Measurements from ENCODE around the gene TSC2.
"Not testable (repeated sequence)": the region's sequence is repeated elsewhere in the genome, so short reads cannot be mapped to it uniquely, and the experiment has no call there.

DNA sequence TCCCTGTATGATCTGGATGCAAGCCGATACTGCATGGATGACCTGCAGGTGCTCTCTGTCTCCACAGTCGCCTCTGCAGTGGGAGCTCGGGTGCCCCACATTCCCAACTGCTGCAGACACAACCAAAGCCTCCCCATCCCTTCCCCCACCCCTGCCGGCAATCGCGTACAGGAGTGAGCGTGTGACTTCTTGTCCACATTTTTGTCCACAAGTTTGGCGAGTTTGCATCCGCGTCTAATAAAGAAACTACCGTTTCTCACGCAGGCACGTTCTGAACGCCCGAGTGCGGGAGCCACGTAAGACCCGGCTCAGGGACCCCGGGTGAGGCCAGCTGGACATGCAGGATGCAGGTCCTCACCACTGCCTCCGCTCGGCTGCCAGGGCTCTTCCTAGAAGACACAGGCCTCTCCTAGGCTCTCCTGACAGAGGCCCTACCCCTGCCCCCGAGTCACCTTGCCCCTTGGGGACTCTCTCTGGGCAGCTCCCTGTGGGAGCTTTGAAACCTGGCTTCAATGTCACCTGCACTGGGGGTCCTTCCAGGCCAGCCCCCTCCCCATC, 82.2 kb downstream of the TSC2 start:
- not testable (repeated sequence) for TF ChIP-seq ELF4 (CRISPR knock-in tag; IDR thresholded peaks at IDR 0.05; ENCODE audit: low read depth)
- TF ChIP-seq, protein P1, sequence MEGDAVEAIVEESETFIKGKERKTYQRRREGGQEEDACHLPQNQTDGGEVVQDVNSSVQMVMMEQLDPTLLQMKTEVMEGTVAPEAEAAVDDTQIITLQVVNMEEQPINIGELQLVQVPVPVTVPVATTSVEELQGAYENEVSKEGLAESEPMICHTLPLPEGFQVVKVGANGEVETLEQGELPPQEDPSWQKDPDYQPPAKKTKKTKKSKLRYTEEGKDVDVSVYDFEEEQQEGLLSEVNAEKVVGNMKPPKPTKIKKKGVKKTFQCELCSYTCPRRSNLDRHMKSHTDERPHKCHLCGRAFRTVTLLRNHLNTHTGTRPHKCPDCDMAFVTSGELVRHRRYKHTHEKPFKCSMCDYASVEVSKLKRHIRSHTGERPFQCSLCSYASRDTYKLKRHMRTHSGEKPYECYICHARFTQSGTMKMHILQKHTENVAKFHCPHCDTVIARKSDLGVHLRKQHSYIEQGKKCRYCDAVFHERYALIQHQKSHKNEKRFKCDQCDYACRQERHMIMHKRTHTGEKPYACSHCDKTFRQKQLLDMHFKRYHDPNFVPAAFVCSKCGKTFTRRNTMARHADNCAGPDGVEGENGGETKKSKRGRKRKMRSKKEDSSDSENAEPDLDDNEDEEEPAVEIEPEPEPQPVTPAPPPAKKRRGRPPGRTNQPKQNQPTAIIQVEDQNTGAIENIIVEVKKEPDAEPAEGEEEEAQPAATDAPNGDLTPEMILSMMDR (IDR thresholded peaks at IDR 0.05): not testable (repeated sequence)
- TF ChIP-seq, protein P2, sequence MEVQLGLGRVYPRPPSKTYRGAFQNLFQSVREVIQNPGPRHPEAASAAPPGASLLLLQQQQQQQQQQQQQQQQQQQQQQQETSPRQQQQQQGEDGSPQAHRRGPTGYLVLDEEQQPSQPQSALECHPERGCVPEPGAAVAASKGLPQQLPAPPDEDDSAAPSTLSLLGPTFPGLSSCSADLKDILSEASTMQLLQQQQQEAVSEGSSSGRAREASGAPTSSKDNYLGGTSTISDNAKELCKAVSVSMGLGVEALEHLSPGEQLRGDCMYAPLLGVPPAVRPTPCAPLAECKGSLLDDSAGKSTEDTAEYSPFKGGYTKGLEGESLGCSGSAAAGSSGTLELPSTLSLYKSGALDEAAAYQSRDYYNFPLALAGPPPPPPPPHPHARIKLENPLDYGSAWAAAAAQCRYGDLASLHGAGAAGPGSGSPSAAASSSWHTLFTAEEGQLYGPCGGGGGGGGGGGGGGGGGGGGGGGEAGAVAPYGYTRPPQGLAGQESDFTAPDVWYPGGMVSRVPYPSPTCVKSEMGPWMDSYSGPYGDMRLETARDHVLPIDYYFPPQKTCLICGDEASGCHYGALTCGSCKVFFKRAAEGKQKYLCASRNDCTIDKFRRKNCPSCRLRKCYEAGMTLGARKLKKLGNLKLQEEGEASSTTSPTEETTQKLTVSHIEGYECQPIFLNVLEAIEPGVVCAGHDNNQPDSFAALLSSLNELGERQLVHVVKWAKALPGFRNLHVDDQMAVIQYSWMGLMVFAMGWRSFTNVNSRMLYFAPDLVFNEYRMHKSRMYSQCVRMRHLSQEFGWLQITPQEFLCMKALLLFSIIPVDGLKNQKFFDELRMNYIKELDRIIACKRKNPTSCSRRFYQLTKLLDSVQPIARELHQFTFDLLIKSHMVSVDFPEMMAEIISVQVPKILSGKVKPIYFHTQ (CRISPR knock-in tag; IDR thresholded peaks at IDR 0.05): not testable (repeated sequence)
